ENCODE results near the gene GRP. TPM values are rescaled to one million over a fixed set of nuclear protein-coding genes. Genes with fewer than 3 reads are reported as not detected.

GRP gene
- total RNA-seq, 1 experiment from 2014 or later = not detected

DNA sequence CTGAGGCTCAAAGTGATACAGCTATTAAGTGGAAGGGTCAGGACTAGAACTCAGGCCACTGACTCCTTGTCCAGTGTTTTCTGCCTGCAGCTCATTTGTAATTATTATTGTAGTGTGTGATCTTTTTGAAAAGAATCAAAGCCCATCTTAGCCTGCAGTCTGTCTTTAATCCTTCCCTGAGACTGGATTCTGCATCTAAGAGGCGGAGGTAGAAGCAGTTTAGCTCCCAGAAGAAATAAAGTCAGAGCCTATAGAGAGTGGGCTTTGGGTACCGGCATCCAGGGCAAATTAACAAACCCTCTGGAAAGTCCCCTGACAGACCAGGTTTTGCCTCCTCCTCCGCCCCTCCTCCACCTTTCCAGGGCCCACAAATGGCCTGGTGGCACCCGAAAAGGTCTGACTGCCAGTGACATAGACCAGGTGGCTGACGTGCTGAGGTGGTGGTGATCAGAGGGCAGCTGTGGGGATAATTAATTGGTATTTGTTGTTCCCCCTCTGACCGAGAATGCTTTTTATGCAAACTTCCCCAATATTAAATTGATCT lies 55.5 kb downstream of the GRP start:
- H3K36me3 Mint-ChIP-seq (ENCODE audit: insufficient read depth in 1 of 3, low read depth in 3 of 3) = no peaks in the 10 kb centered on the region
- no peak overlapping the region for H3K18ac ChIP-seq (ENCODE audit: insufficient read length, low read depth, low read length)
- no peak overlapping the region for H2BK5ac ChIP-seq (ENCODE audit: insufficient read length, low read length)
- H3K4me2 ChIP-seq (ENCODE audit: insufficient read depth, insufficient read length, low read length) = no peak overlapping the region
- no peak overlapping the region for H2BK20ac ChIP-seq (ENCODE audit: low read depth, low read length, poor library complexity, severe bottlenecking)
- no peak overlapping the region for H3T11ph ChIP-seq (ENCODE audit: low read length)
- no peak overlapping the region for H2BK120ac ChIP-seq (ENCODE audit: low read depth, low read length, poor library complexity, severe bottlenecking)
- H3K14ac ChIP-seq (ENCODE audit: insufficient read depth, low read length) = no peak overlapping the region
- no peak overlapping the region for H3K27ac Mint-ChIP-seq
- WGBS (ENCODE audit: extremely low coverage, insufficient read length, low lambda C conversion rate) = no CpG with 5 or more reads among the region's 6 CpGs
- no peaks in the 10 kb centered on the region for H3K79me1 ChIP-seq (ENCODE audit: insufficient read depth, low read depth, low read length, poor library complexity, severe bottlenecking)
- H2BK15ac ChIP-seq (ENCODE audit: low read depth, low read length) = no peak overlapping the region
- H4K5ac ChIP-seq (ENCODE audit: insufficient read length, low read depth, low read length) = no peak overlapping the region
- no peak overlapping the region for H2BK12ac ChIP-seq (ENCODE audit: insufficient read length, low read depth, low read length)
- TF ChIP-seq, protein P1, sequence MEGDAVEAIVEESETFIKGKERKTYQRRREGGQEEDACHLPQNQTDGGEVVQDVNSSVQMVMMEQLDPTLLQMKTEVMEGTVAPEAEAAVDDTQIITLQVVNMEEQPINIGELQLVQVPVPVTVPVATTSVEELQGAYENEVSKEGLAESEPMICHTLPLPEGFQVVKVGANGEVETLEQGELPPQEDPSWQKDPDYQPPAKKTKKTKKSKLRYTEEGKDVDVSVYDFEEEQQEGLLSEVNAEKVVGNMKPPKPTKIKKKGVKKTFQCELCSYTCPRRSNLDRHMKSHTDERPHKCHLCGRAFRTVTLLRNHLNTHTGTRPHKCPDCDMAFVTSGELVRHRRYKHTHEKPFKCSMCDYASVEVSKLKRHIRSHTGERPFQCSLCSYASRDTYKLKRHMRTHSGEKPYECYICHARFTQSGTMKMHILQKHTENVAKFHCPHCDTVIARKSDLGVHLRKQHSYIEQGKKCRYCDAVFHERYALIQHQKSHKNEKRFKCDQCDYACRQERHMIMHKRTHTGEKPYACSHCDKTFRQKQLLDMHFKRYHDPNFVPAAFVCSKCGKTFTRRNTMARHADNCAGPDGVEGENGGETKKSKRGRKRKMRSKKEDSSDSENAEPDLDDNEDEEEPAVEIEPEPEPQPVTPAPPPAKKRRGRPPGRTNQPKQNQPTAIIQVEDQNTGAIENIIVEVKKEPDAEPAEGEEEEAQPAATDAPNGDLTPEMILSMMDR (conservative IDR thresholded peaks at IDR 0.05) = no peak
- no peak overlapping the region for H3K4ac ChIP-seq (ENCODE audit: low read depth, low read length)
- no peaks in the 10 kb centered on the region for H3K79me2 ChIP-seq (ENCODE audit: insufficient read depth, low read length)
- H3K4me3 Mint-ChIP-seq = peak overlapping the region in 1 of 2 experiments; percentile 36; a peak in 1 of 5 replicates
- peaks cover 12% of the 10 kb centered on the region for H3K23me2 ChIP-seq (ENCODE audit: insufficient read length, low read depth, low read length, poor library complexity, severe bottlenecking)
- peaks cover 99% of the 10 kb centered on the region for H3K27me3 Mint-ChIP-seq (ENCODE audit: low read depth)
- H2AK5ac ChIP-seq (ENCODE audit: insufficient read length, low read length) = no peak overlapping the region
- no peak overlapping the region for H2AFZ ChIP-seq (ENCODE audit: low read length)
- no peak overlapping the region for H4K8ac ChIP-seq (replicated peaks; ENCODE audit: insufficient read length, low read depth, low read length)
- H3K9me3 ChIP-seq (ENCODE audit: control insufficient read depth, low read depth, low read length) = no peaks in the 10 kb centered on the region
- peaks cover 0 to 5% of the 10 kb centered on the region in 2 experiments; a peak in 1 of 5 replicates for H3K9me3 Mint-ChIP-seq
- no peaks in the 10 kb centered on the region for H3K4me1 ChIP-seq (ENCODE audit: insufficient read depth, low read length)
- H3K4me1 Mint-ChIP-seq = peaks cover 25 to 32% of the 10 kb centered on the region in 2 experiments
- no peak for DNase-seq
- H3K56ac ChIP-seq (ENCODE audit: insufficient read length, low read depth, low read length) = no peak overlapping the region
- H3K9ac ChIP-seq (ENCODE audit: extremely low read depth, insufficient read length, low read length) = no peak overlapping the region
- no peak overlapping the region for H3K27ac ChIP-seq (ENCODE audit: insufficient read length, low read depth, low read length)
- no peaks in the 10 kb centered on the region for H4K20me1 ChIP-seq (ENCODE audit: control insufficient read depth, insufficient read depth, insufficient read length)
- no peak overlapping the region for H3K23ac ChIP-seq (ENCODE audit: insufficient read length, low read depth, low read length)
- peaks cover 60% of the 10 kb centered on the region for H3K27me3 ChIP-seq (ENCODE audit: insufficient read depth, low read length)
- no peak overlapping the region for H4K91ac ChIP-seq (ENCODE audit: insufficient read length, low read depth, low read length)

Measured in H9 (cell line).